Vagina (tissue), 2 donors: ENCODE measurements around the gene DHX8. TPM values are rescaled to one million over a fixed set of nuclear protein-coding genes. Genes with fewer than 3 reads are reported as not detected.

Experiments used
- DNase-seq, 2 donors: peaks; one replicate each; pipeline ENCODE4 v3.0.0-alpha.2; 2017; ENCODE audit errors: extremely low spot score in 2 of 2
- H3K27ac ChIP-seq: fragments of 200-600 bp; sonication (generic); one replicate; pipeline ENCODE4 v1.5.1; 2019
- H3K27me3 ChIP-seq: fragments of 200-600 bp; sonication (generic); one replicate; pipeline ENCODE4 v1.5.1; 2019
- H3K36me3 ChIP-seq, 2 donors: fragments of 200-600 bp; sonication (generic); one replicate each; pipeline ENCODE4 v1.5.1; 2017 to 2019
- H3K4me1 ChIP-seq: fragments of 200-600 bp; sonication (generic); one replicate; pipeline ENCODE4 v1.5.1; 2019
- H3K4me3 ChIP-seq, 2 donors: fragments of 200-600 bp; sonication (generic); 1 replicate in 1 of 2; 2 replicates in 1 of 2; pipeline ENCODE4 v1.5.1; 2016 to 2019
- H3K9me3 ChIP-seq: fragments of 200-600 bp; sonication (generic); one replicate; pipeline ENCODE4 v1.5.1; 2019
- CTCF ChIP-seq, 3 experiments: fragments of 450-650 bp in 2 of 3; fragments of 200-600 bp in 1 of 3; sonication (generic) in 1 of 3; IDR thresholded peaks; one replicate each; pipeline ENCODE4 v1.5.1; 2017 to 2019; ENCODE audit warnings: antibody characterized with exemption in 3 of 3, mild to moderate bottlenecking in 2 of 3, moderate library complexity in 2 of 3
- POLR2A ChIP-seq, 2 donors: fragments of 450-650 bp; IDR thresholded peaks; one replicate each; pipeline ENCODE4 v1.6.1; 2017; ENCODE audit warnings: antibody characterized with exemption in 2 of 2, mild to moderate bottlenecking in 2 of 2, moderate library complexity in 2 of 2
- POLR2AphosphoS5 ChIP-seq, 2 donors: sonication (generic); formaldehyde crosslinking; IDR thresholded peaks; one replicate each; pipeline ENCODE4 v1.9.0; 2017; ENCODE audit warnings: antibody characterized with exemption in 2 of 2, mild to moderate bottlenecking in 2 of 2, low read depth in 1 of 2; ENCODE audit not compliant: insufficient read depth in 1 of 2
- intact Hi-C: fragments of 100-400 bp; cut with DNase I; formaldehyde crosslinking; loops from one replicate; pipeline ENCODE4 v1.15.1; 2023
- total RNA-seq: library from RNA; depleted of rRNA; stranded (reverse); fragments of >200 nt; gene quantifications from one replicate; pipeline ENCODE4 v1.2.3, GENCODE V29; 2016

DHX8 gene
- total RNA-seq, 1 donor from 2014 or later = 32.7 TPM

- no peaks in the 10 kb centered on the region for H3K27me3 ChIP-seq
- no peaks in the 10 kb centered on the region for H3K9me3 ChIP-seq
- H3K4me3 ChIP-seq = no peak overlapping the region
- intact Hi-C loops = no loop called here
- DNase-seq = no peak
- peaks cover 27% of the 10 kb centered on the region for H3K4me1 ChIP-seq
- H3K27ac ChIP-seq = no peak overlapping the region
- H3K36me3 ChIP-seq = no peaks in the 10 kb centered on the region
- TF ChIP-seq POLR2AphosphoS5 (IDR thresholded peaks at IDR 0.05; ENCODE audit: insufficient read depth in 1 of 2, low read depth in 1 of 2) = no peak
- TF ChIP-seq POLR2A (IDR thresholded peaks at IDR 0.05) = no peak
Observed at GRCh38 chr17:43549496-43549895, 65.7 kb downstream of the DHX8 start.

DNA sequence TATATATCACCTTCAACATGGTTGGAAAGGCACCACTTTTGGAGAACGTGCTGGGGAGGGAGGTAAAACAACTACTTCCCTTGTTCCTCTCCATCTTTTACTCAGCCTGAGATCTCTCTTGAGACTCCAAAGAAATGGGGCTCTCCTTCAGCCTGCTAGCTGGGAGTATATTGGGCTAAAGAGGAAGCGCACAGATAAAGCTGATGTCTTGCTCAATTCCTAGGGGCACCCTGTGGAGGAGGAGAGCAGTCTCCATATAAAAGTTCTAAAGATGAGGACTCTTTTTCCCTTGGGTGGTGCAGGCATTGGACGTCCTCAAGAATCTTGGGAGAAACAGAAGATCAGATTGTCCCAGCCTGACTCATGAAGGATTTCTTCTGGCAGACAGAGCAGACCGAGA, 67.0 kb downstream of the DHX8 start:
- Histone ChIP-seq H3K4me3 (no peak overlapping the region), H3K27me3 (no peaks in the 10 kb centered on the region), H3K36me3 (no peaks in the 10 kb centered on the region), H3K27ac (no peak overlapping the region), H3K4me1 (peaks cover 16% of the 10 kb centered on the region), H3K9me3 (no peaks in the 10 kb centered on the region)
- TF ChIP-seq POLR2A (IDR thresholded peaks at IDR 0.05) = no peak
- TF ChIP-seq CTCF (IDR thresholded peaks at IDR 0.05) = no peak
- no peak for TF ChIP-seq POLR2AphosphoS5 (IDR thresholded peaks at IDR 0.05; ENCODE audit: insufficient read depth in 1 of 2, low read depth in 1 of 2)
- intact Hi-C loops = no loop called here
- no peak for DNase-seq

GRCh38 chr17:43552229-43552837, 68.6 kb downstream of the DHX8 start:
- Histone ChIP-seq H3K27me3 (no peaks in the 10 kb centered on the region), H3K9me3 (no peaks in the 10 kb centered on the region), H3K4me3 (no peak overlapping the region), H3K36me3 (no peaks in the 10 kb centered on the region), H3K4me1 (peaks cover 8% of the 10 kb centered on the region), H3K27ac (no peak overlapping the region)
- intact Hi-C loops = no loop called here
- no peak for DNase-seq
- no peak for TF ChIP-seq POLR2A (IDR thresholded peaks at IDR 0.05)
- TF ChIP-seq CTCF (IDR thresholded peaks at IDR 0.05) = no peak
- TF ChIP-seq POLR2AphosphoS5 (IDR thresholded peaks at IDR 0.05; ENCODE audit: insufficient read depth in 1 of 2, low read depth in 1 of 2) = no peak

DNA sequence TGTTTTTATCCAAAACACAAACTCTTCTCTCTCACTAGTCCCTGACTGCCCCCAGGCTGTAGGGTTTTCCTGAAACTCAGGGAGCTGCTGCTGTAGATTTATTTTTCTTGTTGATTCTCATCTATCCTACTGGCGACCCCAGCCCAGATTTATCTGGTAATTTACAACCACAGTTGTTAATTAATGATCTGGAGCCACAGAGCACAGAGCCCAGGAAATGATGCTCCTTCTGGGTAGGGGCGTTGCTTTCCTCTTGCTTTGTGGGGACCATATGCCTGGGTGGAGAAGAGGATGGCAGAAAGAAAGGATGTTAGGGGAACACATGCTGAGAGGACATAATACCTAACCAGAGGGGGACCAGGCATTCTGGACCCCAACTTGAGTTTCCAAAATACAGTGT, 69.8 kb downstream of the DHX8 start:
- Histone ChIP-seq H3K36me3 (no peaks in the 10 kb centered on the region), H3K27ac (no peak overlapping the region), H3K4me3 (no peak overlapping the region), H3K9me3 (no peaks in the 10 kb centered on the region), H3K27me3 (no peaks in the 10 kb centered on the region), H3K4me1 (peaks cover 8% of the 10 kb centered on the region)
- no peak for DNase-seq
- TF ChIP-seq CTCF (IDR thresholded peaks at IDR 0.05) (no peak), POLR2A (IDR thresholded peaks at IDR 0.05) (no peak), POLR2AphosphoS5 (IDR thresholded peaks at IDR 0.05; ENCODE audit: insufficient read depth in 1 of 2, low read depth in 1 of 2) (no peak)
- intact Hi-C loops = no loop called here

DNA sequence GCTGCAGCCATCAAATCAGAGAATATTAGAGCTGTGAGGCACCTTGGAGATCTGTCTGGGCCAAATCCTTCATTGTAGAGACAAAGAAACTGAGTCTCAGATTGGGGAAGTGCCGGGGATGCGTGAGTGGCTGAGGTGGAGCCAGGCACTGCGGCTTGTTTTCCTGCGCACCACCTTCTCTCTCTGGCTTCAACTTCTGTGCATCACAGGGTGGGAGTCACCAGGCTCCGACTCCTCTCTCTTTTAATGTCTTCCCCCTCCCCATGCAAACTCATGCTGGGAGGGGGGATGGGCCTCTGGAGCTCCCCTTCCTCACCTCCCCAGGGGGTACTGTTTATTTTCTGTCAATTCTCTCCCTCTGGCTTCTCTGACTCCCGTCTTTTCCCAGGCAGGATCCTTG, 71.1 kb downstream of the DHX8 start:
- Histone ChIP-seq H3K36me3 (no peaks in the 10 kb centered on the region), H3K4me3 (no peak overlapping the region), H3K9me3 (no peaks in the 10 kb centered on the region), H3K27me3 (no peaks in the 10 kb centered on the region), H3K27ac (no peak overlapping the region), H3K4me1 (peaks cover 8% of the 10 kb centered on the region)
- TF ChIP-seq POLR2A (IDR thresholded peaks at IDR 0.05) = no peak
- no peak for TF ChIP-seq CTCF (IDR thresholded peaks at IDR 0.05)
- no peak for TF ChIP-seq POLR2AphosphoS5 (IDR thresholded peaks at IDR 0.05; ENCODE audit: insufficient read depth in 1 of 2, low read depth in 1 of 2)
- intact Hi-C loops = no loop called here
- DNase-seq = no peak
